ENCODE measurements around the gene CD19. TPM values are rescaled to one million over a fixed set of nuclear protein-coding genes. Genes with fewer than 3 reads are reported as not detected.

CD19 gene
- total and polyA plus RNA-seq, 11 donors, result 0.10 to 0.44 (median 0.22) TPM; not detected in 7

- TF ChIP-seq, protein P1, sequence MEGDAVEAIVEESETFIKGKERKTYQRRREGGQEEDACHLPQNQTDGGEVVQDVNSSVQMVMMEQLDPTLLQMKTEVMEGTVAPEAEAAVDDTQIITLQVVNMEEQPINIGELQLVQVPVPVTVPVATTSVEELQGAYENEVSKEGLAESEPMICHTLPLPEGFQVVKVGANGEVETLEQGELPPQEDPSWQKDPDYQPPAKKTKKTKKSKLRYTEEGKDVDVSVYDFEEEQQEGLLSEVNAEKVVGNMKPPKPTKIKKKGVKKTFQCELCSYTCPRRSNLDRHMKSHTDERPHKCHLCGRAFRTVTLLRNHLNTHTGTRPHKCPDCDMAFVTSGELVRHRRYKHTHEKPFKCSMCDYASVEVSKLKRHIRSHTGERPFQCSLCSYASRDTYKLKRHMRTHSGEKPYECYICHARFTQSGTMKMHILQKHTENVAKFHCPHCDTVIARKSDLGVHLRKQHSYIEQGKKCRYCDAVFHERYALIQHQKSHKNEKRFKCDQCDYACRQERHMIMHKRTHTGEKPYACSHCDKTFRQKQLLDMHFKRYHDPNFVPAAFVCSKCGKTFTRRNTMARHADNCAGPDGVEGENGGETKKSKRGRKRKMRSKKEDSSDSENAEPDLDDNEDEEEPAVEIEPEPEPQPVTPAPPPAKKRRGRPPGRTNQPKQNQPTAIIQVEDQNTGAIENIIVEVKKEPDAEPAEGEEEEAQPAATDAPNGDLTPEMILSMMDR (IDR thresholded peaks at IDR 0.05), result no peak
- peak in 1 of 2 donors; percentile 41 for TF ChIP-seq POLR2A (IDR thresholded peaks at IDR 0.05)
- Histone ChIP-seq H3K36me3 (peaks cover 0 to 37% (median 28%) of the 10 kb centered on the region in 9 donors), H3K9me3 (no peaks in the 10 kb centered on the region), H3K4me3 (peak within 1 kb of the TSS; percentile 77 to 100 (median 90)), H3K4me1 (peaks cover 0 to 24% (median 12%) of the 10 kb centered on the region in 12 donors), H3K27ac (peak within 1 kb of the TSS; percentile 79 to 94 (median 84)), H3K27me3 (no peaks in the 10 kb centered on the region)
- 0 to 1% (median 1%) methylated on average over 38 to 79 of the region's 79 CpGs for WGBS, 4 donors
- intact Hi-C loops (cut with DNase I), result loop anchor here in 4 of 10 donors (1.0 to 5.0 kb wide), 5 partner anchors 26 to 1021 kb away; partner anchors contain the start of genes ATXN2L (in 1 of the 4), RABEP2 (in 1 of the 4), TAOK2 (in 1 of the 4) and TUFM (in 1 of the 4)
- peak; percentile 100 for DNase-seq
- ATAC-seq, result peak; percentile 98 to 100 (median 99)
Observed at GRCh38 chr16:28950648-28951409, 19.1 kb downstream of the CD19 start, which contains the start of gene NFATC2IP. Gene NFATC2IP (plus strand): TSS chr16:28950937. CDS start chr16:28951012, 75 bp downstream.

DNA sequence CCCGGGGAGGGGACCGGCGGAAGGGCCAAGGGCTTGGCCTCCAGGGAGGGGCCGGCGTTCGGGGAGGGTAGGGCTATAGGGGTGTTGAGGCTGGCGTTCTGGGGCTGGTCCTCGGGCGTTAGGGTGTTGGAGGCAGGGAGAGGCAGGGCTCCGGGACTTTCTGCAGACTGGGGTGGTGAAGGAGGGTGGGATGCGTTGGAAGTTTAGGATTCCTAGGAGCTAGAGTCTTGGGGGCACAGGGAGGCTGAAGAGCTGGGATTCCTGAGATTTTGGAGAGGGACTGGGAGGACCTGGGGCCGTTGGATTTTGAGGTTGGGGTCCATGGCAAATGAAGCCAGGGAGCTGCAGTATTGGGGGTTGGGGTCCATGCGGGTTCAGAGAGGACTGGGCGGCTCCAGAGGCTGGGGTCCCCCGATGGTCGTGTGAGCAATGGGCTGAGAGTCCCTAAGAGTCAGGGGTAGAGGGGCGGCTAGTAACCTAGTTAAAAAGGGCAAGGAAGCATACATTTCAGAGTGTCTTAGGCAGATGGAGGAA is 19.7 kb downstream of the CD19 start:
- DNase-seq (peak in 1 of 5 donors; percentile 53), ATAC-seq (peak in 1 of 4 donors; percentile 53)
- Histone ChIP-seq H3K4me1 (peaks cover 0 to 21% (median 10%) of the 10 kb centered on the region in 12 donors), H3K9me3 (no peaks in the 10 kb centered on the region), H3K27me3 (no peaks in the 10 kb centered on the region), H3K27ac (peak overlapping the region in 11 of 12 donors; percentile 79 to 94 (median 84)), H3K4me3 (peak overlapping the region; percentile 77 to 100 (median 90)), H3K36me3 (peaks cover 0 to 43% (median 34%) of the 10 kb centered on the region in 9 donors)
- intact Hi-C loops (cut with DNase I), result loop anchor here in 3 of 10 donors (2.0 to 5.0 kb wide), 3 partner anchors 105 to 1021 kb away; partner anchors contain the start of genes ATXN2L (in 1 of the 3), TAOK2 (in 1 of the 3) and TUFM (in 1 of the 3)
- TF ChIP-seq, protein P1 (IDR thresholded peaks at IDR 0.05), result no peak
- no peak for TF ChIP-seq POLR2A (IDR thresholded peaks at IDR 0.05)
- WGBS, 4 donors, result 1 to 4% (median 2%) methylated on average over 17 of the region's 17 CpGs

DNA sequence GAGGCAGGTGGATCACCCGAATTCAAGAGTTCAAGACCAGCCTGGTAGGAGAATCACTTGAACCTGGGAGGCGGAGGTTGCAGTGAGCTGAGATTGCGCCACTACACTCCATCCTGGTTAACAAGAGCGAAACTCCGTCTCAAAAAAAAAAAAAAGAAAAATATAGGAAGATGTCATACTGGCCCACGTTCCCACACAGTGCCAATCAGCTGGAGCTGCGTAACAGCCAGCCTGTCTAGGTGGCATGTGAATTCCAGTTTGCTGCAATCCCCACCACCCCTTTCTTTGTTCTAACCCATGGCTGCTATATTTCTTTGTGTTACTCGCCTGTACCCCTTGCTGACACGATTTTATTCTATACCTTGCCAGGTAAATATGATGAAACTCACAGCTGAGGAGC is 26.4 kb downstream of the CD19 start:
- Histone ChIP-seq H3K9me3 (no peaks in the 10 kb centered on the region), H3K27ac (no peak overlapping the region), H3K27me3 (no peaks in the 10 kb centered on the region), H3K36me3 (peaks cover 0 to 98% (median 86%) of the 10 kb centered on the region in 9 donors), H3K4me3 (no peak overlapping the region), H3K4me1 (peaks cover 0 to 2% (median 0%) of the 10 kb centered on the region in 12 donors)
- TF ChIP-seq POLR2A (IDR thresholded peaks at IDR 0.05), result no peak
- TF ChIP-seq, protein P1 (IDR thresholded peaks at IDR 0.05), result no peak
- intact Hi-C loops (cut with DNase I), result no loop called here
- DNase-seq (no peak), ATAC-seq (no peak)
- WGBS, 4 donors, result 92 to 94% (median 93%) methylated on average over 9 of the region's 9 CpGs

- intact Hi-C loops (cut with DNase I), result no loop called here
Observed at GRCh38 chr16:28958836-28959235, 27.1 kb downstream of the CD19 start.

More at GRCh38 chr16:28958836-28959235, 27.1 kb downstream of the CD19 start:
- ATAC-seq, result no peak
- Histone ChIP-seq H3K9me3 (no peaks in the 10 kb centered on the region), H3K4me1 (no peaks in the 10 kb centered on the region), H3K4me3 (no peak overlapping the region), H3K27ac (no peak overlapping the region), H3K36me3 (peaks cover 0 to 98% (median 86%) of the 10 kb centered on the region in 9 donors), H3K27me3 (no peaks in the 10 kb centered on the region)
- TF ChIP-seq, protein P1 (IDR thresholded peaks at IDR 0.05), result no peak
- TF ChIP-seq POLR2A (IDR thresholded peaks at IDR 0.05), result no peak
- no peak for DNase-seq
- 87 to 95% (median 90%) methylated on average over 5 to 6 of the region's 6 CpGs for WGBS, 4 donors
